Skeletal muscle tissue (tissue), 4 donors: ENCODE measurements around the gene ZNF672. TPM values are rescaled to one million over a fixed set of nuclear protein-coding genes. Genes with fewer than 3 reads are reported as not detected.

Experiments
- H3K27ac ChIP-seq: one replicate; pipeline ENCODE4 v1.7.0; 2013; ENCODE audit warnings: mild to moderate bottlenecking, low read depth, low read length, inconsistent platforms
- H3K27me3 ChIP-seq, 3 donors: one replicate each; pipeline ENCODE4 v1.7.0; 2013; ENCODE audit warnings: low read length in 3 of 3; ENCODE audit not compliant: control insufficient read depth in 3 of 3, insufficient read depth in 3 of 3
- H3K36me3 ChIP-seq, 3 donors: one replicate each; pipeline ENCODE4 v1.7.0; 2013; ENCODE audit warnings: low read length in 3 of 3; ENCODE audit not compliant: control insufficient read depth in 3 of 3, insufficient read depth in 3 of 3
- H3K4me1 ChIP-seq, 3 donors: one replicate each; pipeline ENCODE4 v1.7.0; 2013; ENCODE audit warnings: low read length in 3 of 3, mild to moderate bottlenecking in 3 of 3; ENCODE audit not compliant: control insufficient read depth in 3 of 3, insufficient read depth in 3 of 3
- H3K4me3 ChIP-seq, 3 donors: one replicate each; pipeline ENCODE4 v1.7.0; 2013; ENCODE audit warnings: low read length in 3 of 3
- H3K9ac ChIP-seq, 3 donors: one replicate each; pipeline ENCODE4 v1.7.0; 2013; ENCODE audit warnings: low read length in 3 of 3, mild to moderate bottlenecking in 3 of 3, moderate library complexity in 2 of 3, low read depth in 1 of 3
- H3K9me3 ChIP-seq, 3 donors: one replicate each; pipeline ENCODE4 v1.7.0; 2013; ENCODE audit warnings: low read length in 3 of 3; ENCODE audit not compliant: control insufficient read depth in 3 of 3
- total RNA-seq: library from RNA; depleted of rRNA; stranded (reverse); fragments of >200 nt; gene quantifications from one replicate; pipeline ENCODE4 v1.2.3, GENCODE V29; 2014
- donor health status: Osteomylitis.

The ZNF672 gene
- total RNA-seq, 1 donor from 2014 or later = 15.7 TPM

- Histone ChIP-seq H3K9me3 (no peaks in the 10 kb centered on the region), H3K27me3 (no peaks in the 10 kb centered on the region), H3K4me3 (no peak overlapping the region), H3K27ac (no peak overlapping the region), H3K36me3 (peaks cover 57 to 74% (median 64%) of the 10 kb centered on the region in 3 donors), H3K9ac (peak overlapping the region in 1 of 3 donors; percentile 40), H3K4me1 (peaks cover 0 to 5% (median 2%) of the 10 kb centered on the region in 3 donors)
These were observed 12.1 kb downstream of the ZNF672 start for GRCh38 chr1:248850124-248850523.

DNA sequence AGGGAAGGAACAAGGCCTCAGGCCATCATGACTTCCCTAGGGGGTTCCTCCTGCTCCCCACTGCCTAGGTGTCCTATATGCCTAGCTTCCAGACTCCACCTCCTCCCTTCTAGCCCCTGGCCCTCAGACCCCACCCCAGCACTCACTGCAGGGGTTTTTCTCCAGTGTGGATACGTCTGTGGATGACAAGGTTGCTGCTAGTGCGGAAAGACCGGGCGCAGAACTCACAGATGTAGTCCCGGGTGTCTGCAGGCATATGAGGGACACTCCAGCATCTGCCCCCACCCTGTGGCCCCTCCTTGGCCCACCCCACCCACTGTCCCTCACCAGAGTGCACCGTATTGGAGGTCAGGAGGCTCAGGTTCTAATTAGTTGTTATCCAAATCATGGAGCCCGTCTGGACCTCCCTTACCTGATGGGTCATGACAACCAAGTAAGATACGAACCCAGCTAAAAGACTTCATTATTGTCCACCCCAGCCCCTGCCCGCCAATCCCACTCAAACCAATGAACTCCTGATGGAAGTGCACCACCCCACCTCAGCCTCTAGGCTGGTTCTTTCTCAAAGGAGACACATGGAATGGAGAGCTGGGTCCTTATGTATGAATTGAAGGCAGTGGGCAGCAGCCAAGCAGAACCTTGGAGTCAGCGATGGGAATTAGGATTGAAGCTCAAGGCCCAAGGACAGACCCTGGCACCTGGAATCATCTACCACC, 12.7 kb downstream of the ZNF672 start:
- Histone ChIP-seq H3K4me1 (peaks cover 0 to 5% (median 2%) of the 10 kb centered on the region in 3 donors), H3K4me3 (no peak overlapping the region), H3K9me3 (no peaks in the 10 kb centered on the region), H3K27ac (no peak overlapping the region), H3K27me3 (no peaks in the 10 kb centered on the region), H3K9ac (no peak overlapping the region), H3K36me3 (peaks cover 51 to 72% (median 58%) of the 10 kb centered on the region in 3 donors)

DNA sequence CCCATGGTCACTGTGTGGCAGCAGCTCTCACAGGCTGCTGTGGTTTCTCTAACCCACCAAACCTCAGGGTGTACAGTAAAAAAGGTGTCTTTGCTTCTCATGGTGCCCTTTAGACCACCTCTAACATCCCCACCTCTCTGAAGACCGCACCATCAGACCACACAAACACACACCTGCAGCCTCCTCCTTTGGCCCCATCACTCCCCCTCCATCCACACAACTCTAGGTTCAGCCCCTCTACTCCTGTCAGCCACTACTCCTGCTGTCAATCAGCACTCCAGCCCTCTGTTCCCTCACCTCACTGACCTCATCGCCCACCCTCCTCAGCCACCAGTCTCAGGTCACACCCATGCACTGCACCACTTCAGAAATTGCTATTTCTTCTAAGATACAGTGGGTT, 13.4 kb downstream of the ZNF672 start:
- no peak overlapping the region for H3K9ac ChIP-seq
- no peak overlapping the region for H3K27ac ChIP-seq
- H3K9me3 ChIP-seq = no peaks in the 10 kb centered on the region
- peaks cover 44 to 66% (median 52%) of the 10 kb centered on the region in 3 donors for H3K36me3 ChIP-seq
- no peaks in the 10 kb centered on the region for H3K27me3 ChIP-seq
- peaks cover 0 to 5% (median 2%) of the 10 kb centered on the region in 3 donors for H3K4me1 ChIP-seq
- H3K4me3 ChIP-seq = no peak overlapping the region

DNA sequence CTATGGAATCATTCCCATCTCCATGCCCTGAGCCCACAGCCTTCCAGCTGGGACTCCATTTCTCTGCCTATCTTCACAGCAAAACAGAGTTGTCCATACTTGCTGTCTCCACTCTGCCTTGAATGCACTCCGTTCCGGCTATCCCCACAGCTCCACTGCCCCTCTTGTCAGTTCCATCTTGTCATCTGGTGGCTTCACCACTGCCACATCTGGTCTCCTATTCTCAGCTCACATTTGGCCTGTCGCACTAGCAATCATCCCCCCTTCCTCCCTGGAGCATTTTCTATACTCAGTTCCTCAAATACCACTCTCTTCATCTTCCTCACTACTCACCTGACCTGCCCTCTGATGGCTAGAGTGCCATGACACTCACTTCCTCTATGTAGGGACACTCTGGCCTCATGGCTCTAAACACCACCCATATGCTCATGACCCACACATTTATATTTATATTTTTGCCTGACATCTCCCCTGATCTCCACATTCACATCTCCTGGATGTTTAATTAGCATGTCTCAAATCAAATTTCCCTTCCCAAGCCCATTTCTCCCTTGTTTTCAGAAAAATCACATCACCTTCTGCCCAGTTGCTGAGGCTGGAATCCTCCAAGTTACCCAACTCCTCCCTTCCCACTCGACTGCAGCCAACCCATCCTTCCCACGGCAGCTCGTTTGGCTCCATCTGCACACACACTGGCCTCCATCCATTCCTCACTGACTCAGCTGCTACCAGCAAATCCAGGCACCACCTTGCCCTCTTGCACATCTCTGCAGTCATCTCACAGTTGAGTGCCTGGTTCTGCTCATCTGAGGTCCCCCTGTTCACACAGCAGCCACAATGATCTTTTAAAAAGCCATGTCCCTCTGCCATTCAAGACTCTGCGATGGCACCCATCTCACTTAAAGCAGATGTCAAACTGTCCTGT, 14.7 kb downstream of the ZNF672 start:
- Histone ChIP-seq H3K27ac (no peak overlapping the region), H3K27me3 (no peaks in the 10 kb centered on the region), H3K9ac (peak overlapping the region in 1 of 3 donors; percentile 2), H3K36me3 (peaks cover 31 to 52% (median 40%) of the 10 kb centered on the region in 3 donors), H3K4me1 (peaks cover 3 to 10% (median 9%) of the 10 kb centered on the region in 3 donors), H3K9me3 (no peaks in the 10 kb centered on the region), H3K4me3 (no peak overlapping the region)

GRCh38 chr1:248853663-248854375, 15.8 kb downstream of the ZNF672 start:
- no peaks in the 10 kb centered on the region for H3K27me3 ChIP-seq
- no peaks in the 10 kb centered on the region for H3K9me3 ChIP-seq
- no peak overlapping the region for H3K9ac ChIP-seq
- peaks cover 11 to 19% (median 18%) of the 10 kb centered on the region in 3 donors for H3K4me1 ChIP-seq
- H3K27ac ChIP-seq = no peak overlapping the region
- no peak overlapping the region for H3K4me3 ChIP-seq
- H3K36me3 ChIP-seq = peaks cover 21 to 42% (median 29%) of the 10 kb centered on the region in 3 donors

GRCh38 chr1:248855580-248855979, 17.6 kb downstream of the ZNF672 start:
- no peaks in the 10 kb centered on the region for H3K27me3 ChIP-seq
- H3K4me3 ChIP-seq = no peak overlapping the region
- H3K27ac ChIP-seq = no peak overlapping the region
- H3K9me3 ChIP-seq = no peaks in the 10 kb centered on the region
- peaks cover 19 to 29% (median 27%) of the 10 kb centered on the region in 3 donors for H3K4me1 ChIP-seq
- peaks cover 4 to 24% (median 13%) of the 10 kb centered on the region in 3 donors for H3K36me3 ChIP-seq
- H3K9ac ChIP-seq = peak overlapping the region in 1 of 3 donors; percentile 8

GRCh38 chr1:248856176-248856575, 18.2 kb downstream of the ZNF672 start:
- no peaks in the 10 kb centered on the region for H3K9me3 ChIP-seq
- H3K36me3 ChIP-seq = peaks cover 4 to 20% (median 13%) of the 10 kb centered on the region in 3 donors
- H3K9ac ChIP-seq = peak overlapping the region in 1 of 3 donors; percentile 25
- no peak overlapping the region for H3K4me3 ChIP-seq
- no peaks in the 10 kb centered on the region for H3K27me3 ChIP-seq
- H3K4me1 ChIP-seq = peaks cover 19 to 29% (median 27%) of the 10 kb centered on the region in 3 donors
- H3K27ac ChIP-seq = no peak overlapping the region

- Histone ChIP-seq H3K27ac (no peak overlapping the region), H3K4me3 (no peak overlapping the region), H3K9ac (peak overlapping the region in 1 of 3 donors; percentile 40)
These were observed 19.2 kb downstream of the ZNF672 start for GRCh38 chr1:248857201-248857600.

GRCh38 chr1:248857749-248858095, 19.7 kb downstream of the ZNF672 start:
- H3K9ac ChIP-seq = peak overlapping the region; percentile 76 to 95 (median 92)

More at GRCh38 chr1:248857201-248857600, 19.2 kb downstream of the ZNF672 start:
- Histone ChIP-seq H3K27me3 (no peaks in the 10 kb centered on the region), H3K9me3 (no peaks in the 10 kb centered on the region), H3K36me3 (peaks cover 4 to 14% (median 13%) of the 10 kb centered on the region in 3 donors), H3K4me1 (peaks cover 19 to 29% (median 27%) of the 10 kb centered on the region in 3 donors)

More at GRCh38 chr1:248857749-248858095, 19.7 kb downstream of the ZNF672 start:
- Histone ChIP-seq H3K9me3 (no peaks in the 10 kb centered on the region), H3K4me3 (peak overlapping the region; percentile 84 to 86 (median 85)), H3K36me3 (peaks cover 4 to 14% (median 11%) of the 10 kb centered on the region in 3 donors), H3K27me3 (no peaks in the 10 kb centered on the region), H3K4me1 (peaks cover 22 to 31% (median 30%) of the 10 kb centered on the region in 3 donors), H3K27ac (no peak overlapping the region)
